NCI-H2081 (cell line): ENCODE results near the gene RPS6KA5.
A peak's percentile ranks its signal among the peaks of the same experiment; 100 is the strongest.
"Not testable (repeated sequence)": the region's sequence is repeated elsewhere in the genome, so short reads cannot be mapped to it uniquely, and the experiment has no call there.

ENCODE experiments used
- DNase-seq, 2 experiments: peaks; one replicate each; lab custom pipeline; 2025; lab: John Stamatoyannopoulos, UW

The RPS6KA5 gene

GRCh38 chr14:90831821-90832220 lies 228.6 kb downstream of the RPS6KA5 start:
- no peak for DNase-seq

- no peak for DNase-seq
Measured at GRCh38 chr14:90830931-90831701, 229.3 kb downstream of the RPS6KA5 start.

- no peak for DNase-seq
Measured at GRCh38 chr14:90829677-90830076, 230.8 kb downstream of the RPS6KA5 start.

GRCh38 chr14:90828642-90829487 lies 231.6 kb downstream of the RPS6KA5 start:
- no peak for DNase-seq

GRCh38 chr14:90827919-90828610 lies 232.4 kb downstream of the RPS6KA5 start:
- DNase-seq: peak; percentile 95 to 97

- not testable (repeated sequence) for DNase-seq
Measured at GRCh38 chr14:90823542-90823941, 236.9 kb downstream of the RPS6KA5 start.

- peak in 1 of 2 experiments; percentile 20 for DNase-seq
Measured at GRCh38 chr14:90820958-90821357, 239.5 kb downstream of the RPS6KA5 start.

- peak in 1 of 2 experiments; percentile 12 for DNase-seq
Measured at GRCh38 chr14:90819734-90820393, 240.6 kb downstream of the RPS6KA5 start.

- no peak for DNase-seq
Measured at GRCh38 chr14:90818715-90819114, 241.7 kb downstream of the RPS6KA5 start.

GRCh38 chr14:90816681-90817436 lies 243.6 kb downstream of the RPS6KA5 start:
- no peak for DNase-seq

- peak; percentile 49 to 53 for DNase-seq
Measured at GRCh38 chr14:90815822-90816662, 244.4 kb downstream of the RPS6KA5 start, which contains the start of gene TTC7B. Gene TTC7B (minus strand): TSS chr14:90816430. CDS start chr14:90816295, 135 bp downstream.

GRCh38 chr14:90815572-90815821 lies 244.9 kb downstream of the RPS6KA5 start:
- DNase-seq: no peak

GRCh38 chr14:90814806-90815571 lies 245.5 kb downstream of the RPS6KA5 start:
- peak; percentile 13 to 27 for DNase-seq

- no peak for DNase-seq
Measured at GRCh38 chr14:90813442-90813841, 247.0 kb downstream of the RPS6KA5 start.

GRCh38 chr14:90812109-90812508 lies 248.3 kb downstream of the RPS6KA5 start:
- DNase-seq: no peak

- DNase-seq: no peak
Measured at GRCh38 chr14:90811641-90812040, 248.8 kb downstream of the RPS6KA5 start.

GRCh38 chr14:90810806-90811205 lies 249.6 kb downstream of the RPS6KA5 start:
- DNase-seq: no peak

- DNase-seq: no peak
Measured at GRCh38 chr14:90809530-90810312, 250.7 kb downstream of the RPS6KA5 start.
